Hepatocyte (in vitro differentiated cells): Measurements from ENCODE around the gene DVL2. TPM values are rescaled to one million over a fixed set of nuclear protein-coding genes. Genes with fewer than 3 reads are reported as not detected.

Source experiments
- DNase-seq: peaks from one replicate; pipeline ENCODE4 v3.0.0-alpha.2; 2016; ENCODE audit warnings: low spot score
- H2AFZ ChIP-seq: fragments of 200-600 bp; sonication (generic); 2 replicates; pipeline ENCODE4 v1.6.0; 2016; ENCODE audit warnings: antibody characterized with exemption, mild to moderate bottlenecking
- H3K27ac ChIP-seq: fragments of 200-600 bp; sonication (generic); 2 replicates; pipeline ENCODE4 v1.5.1; 2016; ENCODE audit warnings: mild to moderate bottlenecking
- H3K27me3 ChIP-seq: fragments of 200-600 bp; sonication (generic); 2 replicates; pipeline ENCODE4 v1.6.1; 2016
- H3K36me3 ChIP-seq: fragments of 200-600 bp; sonication (generic); replicated peaks from 2 replicates; pipeline ENCODE4 v1.5.1; 2016; ENCODE audit warnings: low read depth; ENCODE audit not compliant: insufficient read depth
- H3K4me1 ChIP-seq: fragments of 200-600 bp; sonication (generic); 2 replicates; pipeline ENCODE4 v1.5.1; 2016; ENCODE audit warnings: mild to moderate bottlenecking, moderate library complexity; ENCODE audit not compliant: insufficient read depth
- H3K4me2 ChIP-seq: fragments of 200-600 bp; sonication (generic); 2 replicates; pipeline ENCODE4 v1.6.0; 2016
- H3K4me3 ChIP-seq: fragments of 200-600 bp; sonication (generic); 2 replicates; pipeline ENCODE4 v1.5.1; 2016; ENCODE audit warnings: mild to moderate bottlenecking
- H3K79me2 ChIP-seq: fragments of 200-600 bp; sonication (generic); 2 replicates; pipeline ENCODE4 v1.6.0; 2017; ENCODE audit warnings: mild to moderate bottlenecking
- H3K9me2 ChIP-seq: fragments of 200-600 bp; sonication (generic); replicated peaks from 2 replicates; pipeline ENCODE4 v1.6.0; 2017; ENCODE audit warnings: mild to moderate bottlenecking; ENCODE audit not compliant: insufficient read depth
- H3K9me3 ChIP-seq: fragments of 200-600 bp; sonication (generic); 2 replicates; pipeline ENCODE4 v1.5.1; 2016; ENCODE audit warnings: low read depth, mild to moderate bottlenecking
- H4K20me1 ChIP-seq: fragments of 200-600 bp; sonication (generic); 2 replicates; pipeline ENCODE4 v1.6.0; 2016; ENCODE audit warnings: mild to moderate bottlenecking; ENCODE audit not compliant: insufficient read depth, poor library complexity, severe bottlenecking
- EZH2 ChIP-seq: fragments of 200-600 bp; sonication (generic); IDR thresholded peaks from 2 replicates; pipeline ENCODE4 v1.6.1; 2016; ENCODE audit warnings: antibody characterized with exemption, mild to moderate bottlenecking, borderline replicate concordance
- EZH2phosphoT487 ChIP-seq: fragments of 200-600 bp; sonication (generic); IDR thresholded peaks from one replicate; pipeline ENCODE4 v1.6.1; 2018; ENCODE audit warnings: antibody characterized with exemption, mild to moderate bottlenecking, low read depth, moderate library complexity; ENCODE audit not compliant: unreplicated experiment, severe bottlenecking
- WGBS: methylation state at CpG from one replicate; pipeline ENCODE4 v1.1.6; 2016; ENCODE audit warnings: low lambda C conversion rate; ENCODE audit errors: missing lambda C conversion rate; 5-methylcytosine and 5-hydroxymethylcytosine counted together
- polyA plus RNA-seq: library from polyadenylated mRNA; unstranded; fragments of >200 nt; fragmentation: Nextera tagmentation; extraction: Ambion mirVana; gene quantifications from 2 replicates; pipeline ENCODE4 v1.2.1, GENCODE V29; 2016
- total RNA-seq: library from RNA; depleted of rRNA; stranded (reverse); fragments of >200 nt; gene quantifications from 2 replicates; pipeline ENCODE4 v1.2.3, GENCODE V29; 2014
- TF ChIP-seq, protein P1 (sequence below): fragments of 200-600 bp; sonication (generic); IDR thresholded peaks from 2 replicates; pipeline ENCODE4 v1.5.1; 2016; ENCODE audit warnings: antibody characterized with exemption, mild to moderate bottlenecking; ENCODE audit not compliant: poor library complexity

The DVL2 gene
- total and polyA plus RNA-seq, 2 experiments from 2014 or later, result 62.1 to 74.7 TPM

DNA sequence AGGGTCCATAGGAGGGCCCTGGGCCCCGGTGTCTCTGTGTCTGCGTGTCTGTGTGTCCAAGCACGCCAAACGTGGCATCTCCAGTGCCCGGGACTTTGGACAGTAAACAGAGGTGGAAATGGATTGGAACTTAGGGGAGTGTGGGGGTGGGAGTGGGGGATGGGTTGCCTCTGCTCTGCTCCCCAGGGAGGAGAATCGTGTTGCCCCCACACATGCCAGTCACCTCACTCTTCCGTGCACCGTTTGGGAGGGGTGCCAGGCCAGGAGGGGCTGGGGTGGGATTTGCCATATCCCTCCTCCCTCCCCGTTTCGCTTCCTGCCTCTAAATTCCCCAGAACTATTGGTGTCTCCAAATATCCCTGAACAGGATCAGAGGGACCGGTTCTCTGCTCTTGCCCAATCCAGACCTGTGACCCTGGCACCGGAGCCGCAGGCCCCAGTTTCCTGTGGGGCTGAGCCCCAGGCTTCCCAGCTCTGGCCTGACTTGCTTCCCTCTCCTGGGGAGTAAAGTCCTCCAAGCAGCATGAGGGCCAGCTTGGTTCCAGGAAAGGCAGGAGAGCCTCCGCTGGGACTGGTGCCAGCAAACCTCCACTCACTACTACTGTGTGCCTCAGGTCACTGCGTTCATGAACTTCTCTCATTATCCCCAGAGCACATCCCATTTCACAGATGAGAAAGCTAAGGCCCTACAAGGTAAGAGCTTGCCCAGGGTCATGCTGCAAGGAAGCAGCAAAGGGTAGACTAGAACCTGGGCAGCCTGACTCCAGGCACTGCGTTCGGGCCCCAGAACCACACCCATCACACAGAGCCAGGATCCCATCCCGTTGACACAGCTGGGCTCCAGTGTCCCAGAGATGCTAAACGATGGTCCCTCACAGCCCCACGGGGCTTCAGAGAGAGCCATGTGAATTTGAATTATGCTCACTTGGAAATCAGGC, 54.7 kb downstream of the DVL2 start, which contains the start of gene ASGR1:
TSS of gene ASGR1 (minus strand) at position 54 of the 938 bp plus-strand sequence. CDS start 807 bp downstream, outside the sequence.
- H3K9me2 ChIP-seq, result no peaks in the 10 kb centered on the region
- no peaks in the 10 kb centered on the region for H3K27me3 ChIP-seq
- no peaks in the 10 kb centered on the region for H3K9me3 ChIP-seq
- DNase-seq, result peak; percentile 62
- 68% methylated on average over 14 of the region's 20 CpGs for WGBS
- no peaks in the 10 kb centered on the region for H4K20me1 ChIP-seq
- H3K4me1 ChIP-seq, result peaks cover 9% of the 10 kb centered on the region
- TF ChIP-seq, protein P1, sequence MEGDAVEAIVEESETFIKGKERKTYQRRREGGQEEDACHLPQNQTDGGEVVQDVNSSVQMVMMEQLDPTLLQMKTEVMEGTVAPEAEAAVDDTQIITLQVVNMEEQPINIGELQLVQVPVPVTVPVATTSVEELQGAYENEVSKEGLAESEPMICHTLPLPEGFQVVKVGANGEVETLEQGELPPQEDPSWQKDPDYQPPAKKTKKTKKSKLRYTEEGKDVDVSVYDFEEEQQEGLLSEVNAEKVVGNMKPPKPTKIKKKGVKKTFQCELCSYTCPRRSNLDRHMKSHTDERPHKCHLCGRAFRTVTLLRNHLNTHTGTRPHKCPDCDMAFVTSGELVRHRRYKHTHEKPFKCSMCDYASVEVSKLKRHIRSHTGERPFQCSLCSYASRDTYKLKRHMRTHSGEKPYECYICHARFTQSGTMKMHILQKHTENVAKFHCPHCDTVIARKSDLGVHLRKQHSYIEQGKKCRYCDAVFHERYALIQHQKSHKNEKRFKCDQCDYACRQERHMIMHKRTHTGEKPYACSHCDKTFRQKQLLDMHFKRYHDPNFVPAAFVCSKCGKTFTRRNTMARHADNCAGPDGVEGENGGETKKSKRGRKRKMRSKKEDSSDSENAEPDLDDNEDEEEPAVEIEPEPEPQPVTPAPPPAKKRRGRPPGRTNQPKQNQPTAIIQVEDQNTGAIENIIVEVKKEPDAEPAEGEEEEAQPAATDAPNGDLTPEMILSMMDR, result no peak
- no peak for TF ChIP-seq EZH2phosphoT487
- no peak for TF ChIP-seq EZH2
- H3K4me2 ChIP-seq, result peak within 1 kb of the TSS; percentile 87
- H3K4me3 ChIP-seq, result no peak within 1 kb of the TSS
- peak within 1 kb of the TSS; percentile 49 for H2AFZ ChIP-seq
- peak within 1 kb of the TSS; percentile 87 for H3K27ac ChIP-seq
- H3K79me2 ChIP-seq, result no peaks in the 10 kb centered on the region
- no peaks in the 10 kb centered on the region for H3K36me3 ChIP-seq

DNA sequence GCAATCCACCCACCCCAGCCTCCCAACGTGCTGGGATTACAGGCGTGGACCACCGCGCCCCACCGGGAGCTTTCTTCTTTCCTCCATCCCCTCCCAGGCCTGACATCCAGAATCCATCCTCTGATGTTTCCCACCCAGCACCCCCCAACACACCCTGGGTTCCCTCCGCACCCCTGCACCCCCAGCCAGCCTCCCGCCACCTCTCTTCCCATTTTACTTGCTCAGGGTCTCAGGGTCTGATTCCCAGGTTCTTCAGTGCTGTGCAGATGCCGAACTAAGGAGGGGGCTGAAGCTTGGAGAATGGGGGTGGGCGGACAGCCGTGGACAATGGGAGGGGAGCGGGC, 55.4 kb downstream of the DVL2 start:
- H4K20me1 ChIP-seq, result no peaks in the 10 kb centered on the region
- no peak for DNase-seq
- peaks cover 9% of the 10 kb centered on the region for H3K4me1 ChIP-seq
- no peaks in the 10 kb centered on the region for H3K27me3 ChIP-seq
- no peaks in the 10 kb centered on the region for H3K9me2 ChIP-seq
- TF ChIP-seq, protein P1, result no peak
- TF ChIP-seq EZH2 (no peak), EZH2phosphoT487 (no peak)
- no peak overlapping the region for H3K4me3 ChIP-seq
- no peak overlapping the region for H2AFZ ChIP-seq
- WGBS, result 84% methylated on average over 9 of the region's 11 CpGs
- H3K36me3 ChIP-seq, result no peaks in the 10 kb centered on the region
- H3K79me2 ChIP-seq, result no peaks in the 10 kb centered on the region
- H3K9me3 ChIP-seq, result no peaks in the 10 kb centered on the region
- H3K27ac ChIP-seq, result peak overlapping the region; percentile 87
- H3K4me2 ChIP-seq, result peak overlapping the region; percentile 87

DNA sequence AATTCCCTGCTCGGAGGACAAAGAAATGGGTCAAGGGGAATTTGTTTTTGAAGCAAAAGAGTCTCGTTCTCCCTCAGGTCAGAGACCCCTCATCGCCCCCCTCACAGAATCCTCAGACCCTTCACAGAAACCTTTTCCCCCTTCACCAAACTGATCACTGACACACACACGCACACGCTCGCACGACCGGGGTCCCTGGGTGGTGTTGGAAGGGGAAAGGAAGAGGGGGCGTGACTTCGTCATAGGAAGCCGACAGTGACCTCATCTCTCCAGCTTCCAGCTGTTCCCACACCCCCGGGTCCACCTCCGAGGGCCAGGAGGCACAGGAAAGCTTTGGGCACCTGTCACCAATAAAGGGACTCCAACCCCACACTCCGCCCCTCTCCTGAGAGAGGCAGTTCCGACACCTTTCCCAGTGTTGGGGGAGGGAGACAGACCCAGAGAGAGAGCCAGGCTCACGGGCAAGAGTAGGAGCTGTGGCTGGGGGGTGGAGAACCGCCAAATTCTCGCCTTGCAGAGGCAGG, 56.3 kb downstream of the DVL2 start:
- Histone ChIP-seq H4K20me1 (no peaks in the 10 kb centered on the region), H3K9me2 (no peaks in the 10 kb centered on the region), H2AFZ (peak overlapping the region; percentile 49), H3K27me3 (no peaks in the 10 kb centered on the region), H3K36me3 (no peaks in the 10 kb centered on the region), H3K9me3 (no peaks in the 10 kb centered on the region), H3K4me1 (peaks cover 9% of the 10 kb centered on the region), H3K4me3 (peak overlapping the region; percentile 27), H3K79me2 (no peaks in the 10 kb centered on the region), H3K4me2 (peak overlapping the region; percentile 87), H3K27ac (peak overlapping the region; percentile 87)
- DNase-seq, result peak; percentile 84
- TF ChIP-seq, protein P1, result no peak
- no peak for TF ChIP-seq EZH2phosphoT487
- TF ChIP-seq EZH2, result no peak
- WGBS, result 5% methylated on average over 18 of the region's 18 CpGs
